HG02981 (cell line): ENCODE results near the gene MMP27.
A peak's percentile ranks its signal among the peaks of the same experiment; 100 is the strongest.
"Not testable (repeated sequence)": the region's sequence is repeated elsewhere in the genome, so short reads cannot be mapped to it uniquely, and the experiment has no call there.

Experiments
- ATAC-seq: cut with Tn5 transposase; IDR thresholded peaks from one replicate; pipeline ENCODE4 v1.9.1; 2021; ENCODE audit warnings: mild to moderate bottlenecking, moderate library complexity; ENCODE audit not compliant: unreplicated experiment

MMP27 gene, protein sequence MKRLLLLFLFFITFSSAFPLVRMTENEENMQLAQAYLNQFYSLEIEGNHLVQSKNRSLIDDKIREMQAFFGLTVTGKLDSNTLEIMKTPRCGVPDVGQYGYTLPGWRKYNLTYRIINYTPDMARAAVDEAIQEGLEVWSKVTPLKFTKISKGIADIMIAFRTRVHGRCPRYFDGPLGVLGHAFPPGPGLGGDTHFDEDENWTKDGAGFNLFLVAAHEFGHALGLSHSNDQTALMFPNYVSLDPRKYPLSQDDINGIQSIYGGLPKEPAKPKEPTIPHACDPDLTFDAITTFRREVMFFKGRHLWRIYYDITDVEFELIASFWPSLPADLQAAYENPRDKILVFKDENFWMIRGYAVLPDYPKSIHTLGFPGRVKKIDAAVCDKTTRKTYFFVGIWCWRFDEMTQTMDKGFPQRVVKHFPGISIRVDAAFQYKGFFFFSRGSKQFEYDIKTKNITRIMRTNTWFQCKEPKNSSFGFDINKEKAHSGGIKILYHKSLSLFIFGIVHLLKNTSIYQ

DNA sequence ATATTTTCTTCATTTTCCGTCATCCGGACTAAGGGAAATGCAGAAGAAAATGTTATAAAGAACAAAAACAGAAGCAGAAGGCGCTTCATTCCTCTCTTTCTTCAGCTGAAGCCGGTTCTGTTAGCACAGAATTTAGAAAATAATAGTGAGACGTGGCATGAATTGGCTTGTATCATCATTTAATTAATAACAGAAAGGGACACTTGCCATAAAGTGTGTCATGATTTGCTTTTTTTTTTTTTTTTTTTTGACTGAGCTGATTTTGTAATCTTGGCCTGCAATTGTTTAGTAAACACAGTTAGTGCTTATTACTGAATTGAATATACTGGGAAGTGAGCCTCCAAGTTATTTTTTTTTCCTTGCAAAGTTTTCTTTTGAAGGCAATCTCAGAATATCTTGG lies at the start of gene MMP27:
Gene MMP27, minus strand, starts transcription at position 144 of the 400 bp plus-strand sequence. Its CDS starts 55 bp downstream, at position 89.
- no peak for ATAC-seq

DNA sequence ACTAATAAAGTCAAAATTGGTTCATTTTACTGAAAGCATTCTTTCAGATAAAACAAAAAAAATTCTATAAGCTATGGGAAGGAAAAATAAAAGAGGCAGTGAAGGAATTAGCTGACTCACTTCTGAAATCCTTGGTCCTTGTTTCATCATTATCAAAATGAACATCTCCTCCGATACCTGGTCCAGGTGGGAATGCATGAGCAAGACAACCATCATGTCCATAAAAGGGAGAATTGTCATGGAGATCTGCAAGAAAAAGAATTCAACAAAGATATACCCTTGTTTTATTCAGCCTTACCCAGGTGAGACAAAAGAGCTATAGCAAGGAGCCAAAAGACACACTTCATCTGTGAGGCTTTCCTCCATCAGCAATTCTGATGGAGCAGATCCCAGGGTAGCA lies 47.7 kb upstream of the MMP27 start:
- no peak for ATAC-seq

DNA sequence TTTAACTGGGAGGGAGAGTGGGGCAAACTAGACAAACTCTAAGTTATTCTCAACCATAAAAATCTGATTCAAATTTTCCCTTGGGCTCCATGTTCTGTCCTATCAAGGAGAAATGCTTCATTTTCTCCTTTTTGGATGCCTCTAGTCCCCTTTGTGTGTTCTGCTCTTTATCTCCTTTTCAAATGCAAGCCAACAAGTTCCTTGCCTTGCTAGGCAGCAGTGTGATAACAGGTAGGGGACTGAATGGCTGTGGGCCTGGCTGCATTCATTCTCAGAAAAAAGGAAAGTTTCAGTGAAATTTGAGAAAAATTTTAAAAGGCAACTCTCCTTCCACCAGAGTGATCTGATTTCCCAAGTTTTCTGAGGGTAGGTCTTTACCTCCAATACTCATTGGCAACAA lies 46.1 kb upstream of the MMP27 start:
- no peak for ATAC-seq

DNA sequence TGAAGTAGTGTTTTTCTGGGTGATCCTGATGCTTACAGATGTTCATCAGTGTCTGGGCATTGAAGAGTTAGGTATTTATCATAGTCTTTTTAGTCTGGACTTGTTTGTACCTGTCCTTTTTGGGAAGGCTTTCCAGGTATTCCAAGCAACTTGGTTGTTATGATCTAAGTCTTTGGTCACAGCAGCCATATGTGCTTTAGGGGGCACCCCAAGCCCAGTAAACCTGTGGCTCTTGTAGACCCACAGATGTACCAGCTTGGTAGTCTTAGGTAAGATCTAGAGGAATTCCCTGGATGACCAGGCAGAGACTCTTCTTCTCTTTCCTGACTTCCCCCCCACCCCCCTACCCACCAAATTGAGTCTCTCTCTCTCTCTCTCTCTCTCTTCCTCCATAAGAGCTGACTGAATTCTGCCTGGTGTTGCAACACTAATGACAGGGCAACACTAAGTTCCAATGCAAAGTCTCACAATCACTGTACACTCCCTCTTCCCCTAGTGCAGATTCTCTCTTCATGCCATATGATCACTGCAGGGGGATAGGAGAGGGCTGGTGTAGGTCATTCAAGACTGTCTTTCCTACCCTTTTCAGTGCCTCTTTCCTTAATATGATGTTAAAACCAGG lies 43.6 kb upstream of the MMP27 start:
- no peak for ATAC-seq

DNA sequence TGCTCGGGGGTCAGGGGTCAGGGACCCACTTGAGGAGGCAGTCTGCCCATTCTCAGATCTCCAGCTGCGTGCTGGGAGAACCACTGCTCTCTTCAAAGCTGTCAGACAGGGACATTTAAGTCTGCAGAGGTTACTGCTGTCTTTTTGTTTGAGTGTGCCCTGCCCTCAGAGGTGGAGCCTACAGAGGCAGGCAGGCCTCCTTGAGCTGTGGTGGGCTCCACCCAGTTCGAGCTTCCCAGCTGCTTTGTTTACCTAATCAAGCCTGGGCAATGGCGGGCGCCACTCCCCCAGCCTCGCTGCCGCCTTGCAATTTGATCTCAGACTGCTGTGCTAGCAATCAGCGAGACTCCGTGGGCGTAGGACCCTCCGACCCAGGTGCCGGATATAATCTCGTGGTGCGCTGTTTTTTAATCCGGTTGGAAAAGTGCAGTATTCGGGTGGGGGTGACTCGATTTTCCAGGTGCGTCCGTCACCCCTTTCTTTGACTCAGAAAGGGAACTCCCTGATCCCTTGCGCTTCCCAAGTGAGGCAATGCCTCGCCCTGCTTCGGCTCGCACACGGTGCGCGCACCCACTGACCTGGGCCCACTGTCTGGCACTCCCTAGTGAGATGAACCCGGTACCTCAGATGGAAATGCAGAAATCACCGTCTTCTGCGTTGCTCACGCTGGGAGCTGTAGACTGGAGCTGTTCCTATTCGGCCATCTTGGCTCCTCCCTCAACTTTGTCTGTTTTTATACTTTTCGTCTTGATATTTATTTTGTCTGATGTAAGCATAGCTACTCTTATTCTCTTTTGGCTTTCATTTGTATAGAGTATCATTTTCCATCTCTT lies 41.4 kb upstream of the MMP27 start:
- ATAC-seq = not testable (repeated sequence)

DNA sequence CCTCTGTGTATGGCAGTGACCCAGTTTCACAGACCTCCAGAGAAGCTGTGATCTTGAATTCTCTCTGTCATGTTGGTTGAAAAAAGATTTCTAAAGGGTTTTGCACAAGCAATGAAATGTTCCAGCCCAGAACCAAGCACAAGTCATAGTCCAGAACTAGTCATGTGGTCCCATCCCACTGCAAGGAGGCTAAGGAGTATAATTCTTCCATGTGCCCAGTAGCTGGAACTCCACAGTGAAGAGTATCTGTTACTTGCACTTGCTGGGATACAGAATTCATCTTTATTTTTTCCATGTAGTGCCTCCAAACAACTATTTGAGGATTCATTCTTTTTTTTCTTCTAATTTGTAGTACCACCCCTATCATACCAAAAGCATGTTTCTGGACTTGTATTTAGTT lies 29.1 kb upstream of the MMP27 start:
- ATAC-seq = no peak

DNA sequence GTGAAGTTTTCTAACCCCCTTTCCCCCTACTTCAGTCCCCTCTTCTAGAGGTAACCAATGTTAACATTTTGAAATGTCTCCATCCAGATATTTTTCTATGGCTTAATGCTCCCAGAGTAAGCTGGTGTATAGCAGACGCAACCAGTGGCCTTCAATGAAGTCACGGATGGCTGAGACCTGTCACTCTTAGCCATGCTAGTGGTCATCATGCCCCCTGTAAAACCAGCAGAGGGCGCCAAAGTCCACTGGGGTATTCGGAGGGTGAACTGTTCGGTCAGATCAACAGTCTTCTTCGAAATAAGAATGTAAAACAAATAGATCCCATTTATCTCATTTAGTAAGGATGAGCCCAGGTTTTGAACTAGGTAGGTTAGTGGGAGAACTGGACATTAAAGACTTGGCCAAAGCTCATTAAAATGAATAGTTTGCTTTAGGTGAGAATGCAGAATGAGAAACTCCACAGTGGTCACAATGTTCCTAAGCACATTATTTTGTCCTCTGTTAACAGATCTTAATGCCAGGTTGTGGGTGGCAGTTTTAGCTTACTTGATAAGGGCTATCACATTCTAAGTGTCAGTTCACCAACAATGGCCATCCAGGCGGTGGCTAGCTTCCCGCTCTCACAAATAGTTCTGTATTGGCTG lies 27.8 kb upstream of the MMP27 start:
- peak; percentile 91 for ATAC-seq

DNA sequence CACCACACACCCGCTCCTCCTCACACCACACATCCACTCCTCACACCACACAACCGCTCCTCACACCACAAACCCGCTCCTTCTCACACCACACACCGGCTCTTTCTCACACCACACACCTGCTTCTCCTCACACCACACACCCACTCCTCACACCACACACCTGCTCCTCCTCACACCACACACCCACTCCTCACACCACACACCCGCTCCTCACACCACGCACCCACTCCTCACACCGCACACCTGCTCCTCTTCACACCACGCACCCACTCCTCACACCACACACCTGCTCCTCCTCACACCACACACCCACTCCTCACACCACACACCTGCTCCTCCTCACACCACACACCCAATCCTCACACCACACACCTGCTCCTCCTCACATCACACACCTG lies 25.4 kb upstream of the MMP27 start:
- ATAC-seq = not testable (repeated sequence)

DNA sequence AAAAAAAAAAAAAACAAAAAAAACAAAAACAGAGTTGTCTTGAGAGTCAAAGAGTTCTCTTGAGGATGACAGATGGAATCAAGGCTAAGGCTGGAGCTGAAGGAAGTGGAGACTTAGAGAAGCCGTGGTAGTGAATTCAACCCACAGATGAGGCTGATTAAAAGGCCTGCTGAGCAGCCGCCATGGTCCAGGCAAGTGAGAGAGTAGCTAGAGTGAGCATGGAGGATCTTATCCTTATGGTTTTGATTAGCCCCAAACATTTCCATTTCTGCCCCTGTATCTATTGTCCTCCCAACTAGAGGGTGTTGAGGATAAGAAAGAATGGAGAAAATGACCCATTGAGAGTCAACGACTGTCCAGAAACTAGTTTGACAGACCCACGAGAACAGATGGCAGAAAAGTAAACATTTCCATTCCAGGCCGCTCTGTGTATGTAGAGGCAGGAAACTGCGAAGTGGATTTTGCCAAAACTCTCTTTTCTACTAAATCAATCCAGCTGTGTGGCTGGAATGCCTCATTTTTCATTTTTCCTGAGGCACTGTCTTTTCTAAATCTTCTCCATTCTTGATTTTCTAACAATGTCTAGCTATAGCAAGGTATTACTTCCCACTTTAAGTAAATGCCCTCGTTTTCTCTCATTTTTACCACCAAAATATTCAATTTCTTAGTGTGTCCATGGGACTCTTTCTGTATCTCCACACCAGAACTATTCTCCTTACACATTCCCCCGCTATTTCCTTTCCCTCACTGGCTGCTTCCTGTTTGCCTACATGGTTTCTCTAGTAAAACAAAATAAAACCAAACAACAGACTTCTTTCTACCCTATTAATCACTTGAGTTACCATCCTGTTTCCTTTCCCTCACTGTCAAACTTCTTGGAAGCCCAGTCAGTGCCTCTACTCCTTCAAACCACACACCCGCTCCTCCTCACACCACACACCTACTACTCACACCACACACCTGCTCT lies 24.6 kb upstream of the MMP27 start:
- ATAC-seq = no peak

DNA sequence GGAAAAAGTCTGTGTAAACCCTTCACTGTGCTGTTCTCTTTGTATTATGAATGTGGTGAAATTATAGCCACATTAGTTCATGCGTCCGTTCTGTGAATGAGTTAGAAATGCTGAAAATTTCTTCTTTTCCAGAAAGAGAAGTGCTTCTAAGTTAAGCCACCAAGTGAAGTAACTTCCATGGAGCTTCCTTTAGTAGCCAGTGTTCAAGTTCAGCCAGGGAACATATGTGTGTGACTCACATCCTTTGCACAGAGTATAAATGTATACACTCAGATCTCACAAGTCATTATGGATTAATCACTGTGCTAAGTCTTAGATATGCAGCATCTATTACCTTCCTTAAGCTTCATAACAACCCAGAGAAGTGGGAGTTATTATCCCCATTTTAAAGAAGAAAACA lies 22.3 kb upstream of the MMP27 start:
- ATAC-seq = no peak

DNA sequence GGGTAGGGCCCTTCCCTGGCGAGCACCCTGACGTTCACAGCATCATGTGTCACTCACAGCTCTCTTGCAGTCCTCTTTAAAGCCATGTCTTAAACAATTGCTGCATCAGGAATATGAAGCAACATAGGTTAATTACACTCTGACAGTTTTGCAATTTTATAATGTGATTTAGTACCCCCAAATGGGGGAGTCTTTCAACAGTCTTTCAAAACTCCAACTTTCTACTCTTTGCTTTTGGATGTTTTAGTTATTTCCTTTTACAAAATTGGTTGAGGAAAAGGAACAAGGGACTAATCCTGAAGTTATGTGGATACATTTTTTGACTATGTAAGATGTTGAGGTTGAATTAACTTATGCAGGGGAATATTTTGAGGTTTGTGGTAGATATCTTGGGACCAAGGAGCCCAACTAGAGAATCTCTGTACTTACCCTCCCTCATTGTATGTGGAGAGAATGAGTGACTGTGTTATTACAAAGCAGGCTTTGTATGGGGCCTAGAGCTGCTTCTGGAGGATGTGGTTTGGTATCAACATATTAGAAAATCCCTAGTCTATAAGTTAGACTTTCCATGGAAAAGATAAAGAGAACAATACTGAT lies 19.4 kb upstream of the MMP27 start, which contains the start of gene MMP8:
Gene MMP8, minus strand, starts transcription at position 51 of the 597 bp plus-strand sequence. CDS start 99 bp downstream, outside the sequence.
- no peak for ATAC-seq

DNA sequence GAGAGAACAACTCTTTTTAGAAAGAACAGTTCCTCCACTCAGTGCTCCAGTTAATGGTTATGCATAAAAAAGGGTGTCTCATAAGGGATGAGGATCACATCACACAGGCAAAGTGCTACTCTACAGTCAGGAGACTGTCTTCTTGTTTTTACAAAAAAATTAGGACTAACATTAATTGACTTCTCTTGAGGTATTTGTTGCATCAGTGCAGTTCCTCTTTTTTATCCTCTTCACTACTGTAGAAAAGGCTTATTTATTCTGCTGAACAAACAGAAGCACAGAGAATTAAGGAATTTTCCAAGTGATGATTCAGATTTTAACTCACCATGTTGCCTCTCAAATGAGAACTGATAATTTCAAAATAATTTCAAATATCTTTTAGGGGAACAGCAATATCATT lies 17.3 kb upstream of the MMP27 start:
- ATAC-seq = no peak

DNA sequence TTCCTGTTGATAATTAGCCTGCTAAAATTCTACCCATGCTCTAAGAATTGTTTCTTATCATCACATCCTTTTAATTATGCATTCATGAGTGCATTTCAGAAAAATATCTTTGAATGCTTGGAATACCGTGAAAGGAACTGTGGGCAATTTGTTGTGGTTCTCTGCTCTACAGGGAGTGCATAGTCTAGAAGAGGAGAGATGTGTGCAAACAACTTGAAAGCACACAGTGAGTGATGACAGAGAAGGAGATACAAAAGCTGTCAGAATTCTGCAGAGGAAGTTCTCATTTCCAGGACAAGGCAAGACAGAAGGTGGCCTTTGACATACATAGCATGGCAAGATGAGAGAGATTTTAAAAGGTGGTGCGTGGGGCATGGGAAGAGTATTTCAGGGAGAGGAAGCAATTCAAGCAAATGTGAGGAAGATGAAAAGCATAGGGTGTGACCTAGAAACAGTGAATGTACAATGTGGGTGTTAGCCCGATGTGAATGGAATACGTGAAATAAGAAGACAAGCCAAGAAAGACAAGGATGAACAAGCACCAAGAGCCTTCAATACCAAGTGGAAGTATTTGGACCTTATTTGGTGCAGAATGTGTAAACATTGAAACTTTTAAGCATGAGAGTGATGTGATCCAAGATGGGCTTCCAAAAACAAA lies 14.2 kb upstream of the MMP27 start:
- ATAC-seq = no peak

DNA sequence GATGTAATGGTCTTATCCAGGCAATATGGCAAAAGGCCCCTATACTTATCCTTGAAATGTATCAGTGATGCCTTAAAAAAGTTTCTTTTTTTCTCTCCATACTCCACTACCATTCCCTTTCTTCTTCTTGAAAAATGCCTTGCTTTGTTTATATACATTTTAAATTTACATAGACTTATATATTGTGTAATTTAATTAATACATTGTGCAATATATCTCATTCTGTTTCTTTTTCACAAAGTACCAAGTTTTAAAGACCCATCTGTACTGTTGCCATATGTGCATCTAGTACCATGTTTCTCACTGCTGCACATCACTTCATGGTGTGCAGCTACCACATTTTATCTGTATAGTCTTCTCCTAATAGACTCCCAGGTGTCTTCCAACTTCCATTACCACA lies 11.7 kb upstream of the MMP27 start:
- ATAC-seq = no peak

DNA sequence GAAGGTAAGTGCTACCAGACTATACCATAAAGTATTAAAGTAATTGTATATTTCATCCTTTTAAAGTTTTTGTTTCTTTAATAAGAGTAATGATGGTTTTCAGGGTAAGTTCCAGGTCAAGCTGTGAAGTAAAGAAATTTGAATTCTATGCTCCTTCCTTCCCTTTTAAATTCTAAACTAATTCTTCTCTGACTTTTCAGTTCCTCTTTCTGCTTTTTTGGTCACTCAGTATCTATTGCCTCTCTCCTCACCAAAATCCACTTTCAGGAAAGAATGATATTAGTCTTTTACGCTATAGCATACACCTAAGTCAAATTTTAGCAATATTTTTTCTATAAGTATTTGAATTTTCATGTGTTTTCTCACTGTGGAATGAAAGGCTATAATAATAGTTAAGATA lies 11.0 kb upstream of the MMP27 start:
- ATAC-seq = peak; percentile 70

DNA sequence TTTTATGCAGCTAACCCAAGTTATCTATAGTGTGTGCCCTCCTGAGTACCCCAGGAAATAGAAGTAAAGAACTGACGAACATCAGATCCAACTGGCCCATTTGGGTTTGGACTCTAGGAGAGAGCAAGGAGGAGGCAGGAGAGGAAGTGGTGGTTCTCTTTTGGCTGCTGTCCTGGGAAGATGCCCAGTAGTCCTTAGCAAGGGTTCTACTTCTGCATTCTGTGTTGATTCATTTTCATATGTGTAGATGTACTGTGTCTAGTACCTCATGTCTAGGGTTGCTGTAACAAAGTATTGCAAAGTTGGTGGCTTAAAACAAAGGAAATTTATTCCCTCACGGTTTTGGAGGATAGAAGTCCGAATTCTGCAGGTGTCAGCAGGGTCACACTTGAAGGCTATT lies 6.6 kb upstream of the MMP27 start:
- no peak for ATAC-seq

DNA sequence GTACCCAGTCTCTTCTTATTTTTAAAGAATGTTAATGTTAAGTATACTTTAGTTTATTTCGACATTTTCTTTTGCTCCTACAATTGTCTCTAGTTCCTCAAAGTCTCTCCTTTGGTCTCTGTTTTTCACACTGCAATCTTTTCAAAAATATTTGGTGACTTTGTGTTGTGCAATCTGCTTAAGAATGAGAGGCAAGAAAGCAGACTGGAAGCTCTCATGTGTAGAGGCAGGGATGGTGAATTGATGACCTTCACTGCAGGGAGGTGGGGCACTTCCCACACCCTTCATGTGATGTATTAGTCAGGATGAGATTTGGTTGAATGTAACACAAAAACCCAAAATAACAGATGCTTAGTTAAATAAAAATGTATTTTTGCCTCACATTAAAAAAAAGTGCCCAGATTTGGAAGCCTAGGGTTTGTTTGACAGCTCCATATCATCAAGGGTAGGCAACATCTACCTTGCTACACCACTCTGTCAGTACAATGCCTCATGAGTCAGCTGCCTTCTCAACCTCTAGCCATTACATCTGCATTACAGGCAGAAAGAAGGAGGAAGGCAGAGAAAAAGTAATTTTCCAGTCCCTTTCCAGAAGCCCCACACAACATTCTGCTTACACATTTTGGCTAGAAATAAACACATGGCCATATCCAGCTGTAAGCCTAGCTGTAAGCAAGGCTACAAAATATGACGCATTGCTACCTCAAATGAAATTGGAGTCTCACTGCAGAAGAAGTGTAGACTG lies 3.8 kb upstream of the MMP27 start:
- ATAC-seq = no peak

DNA sequence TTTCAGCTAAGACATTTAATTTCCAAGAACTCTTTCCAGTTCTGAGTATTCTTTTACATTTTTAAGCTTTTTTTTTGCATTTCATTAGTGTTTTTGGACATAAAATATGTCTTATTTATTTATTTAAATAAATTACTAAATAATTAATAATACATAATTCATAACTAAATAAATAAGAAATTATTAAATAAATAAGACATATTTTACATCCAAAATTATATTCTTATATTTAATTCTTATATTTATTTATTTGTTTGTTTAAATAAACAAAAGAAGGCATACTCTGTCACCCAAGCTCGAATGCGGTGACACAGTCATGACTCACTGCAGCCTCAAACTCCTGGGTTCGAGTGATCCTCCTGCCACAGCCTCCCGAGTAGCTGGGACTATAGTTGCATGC lies 3.1 kb upstream of the MMP27 start:
- no peak for ATAC-seq
